Spinal cord (tissue), 10 donors: Measurements from ENCODE around the gene APBA1. TPM values are rescaled to one million over a fixed set of nuclear protein-coding genes. Genes with fewer than 3 reads are reported as not detected.
A peak's percentile ranks its signal among the peaks of the same experiment; 100 is the strongest.

Experiments
- DNase-seq, 6 donors: peaks; one replicate each; pipeline versions ENCODE4 v3.0.0 to v3.0.0-alpha.2; 2013 to 2015; ENCODE audit warnings: low spot score in 6 of 6, low read depth in 4 of 6
- H3K27ac ChIP-seq: one replicate; pipeline ENCODE4 v1.5.1; 2013; ENCODE audit warnings: low read depth, low read length, control low read depth
- H3K27me3 ChIP-seq: one replicate; pipeline ENCODE4 v1.6.1; 2013; ENCODE audit warnings: low read length; ENCODE audit not compliant: control insufficient read depth, insufficient read depth
- H3K36me3 ChIP-seq: one replicate; pipeline ENCODE4 v1.6.1; 2013; ENCODE audit warnings: low read length; ENCODE audit not compliant: control insufficient read depth, insufficient read depth
- H3K4me1 ChIP-seq: one replicate; pipeline ENCODE4 v1.6.1; 2013; ENCODE audit warnings: low read length; ENCODE audit not compliant: control insufficient read depth, insufficient read depth
- H3K4me3 ChIP-seq: one replicate; pipeline ENCODE4 v1.5.1; 2013; ENCODE audit warnings: low read depth, low read length, control low read depth
- H3K9me3 ChIP-seq: one replicate; pipeline ENCODE4 v1.6.1; 2013; ENCODE audit warnings: low read length; ENCODE audit not compliant: control insufficient read depth, insufficient read depth
- WGBS: methylation state at CpG from one replicate; pipeline ENCODE4 v1.1.5; 2013; ENCODE audit warnings: missing lambda C conversion rate; ENCODE audit not compliant: insufficient coverage; 5-methylcytosine and 5-hydroxymethylcytosine counted together
- polyA plus RNA-seq, 2 donors: library from polyadenylated mRNA; unstranded; fragments of 120-200 nt; gene quantifications; one replicate each; pipeline ENCODE4 v1.2.1, GENCODE V29; 2013; ENCODE audit not compliant: insufficient read length in 2 of 2
- total RNA-seq, 2 donors: library from RNA; depleted of rRNA in 1 of 2; stranded (reverse); fragments of 120-200 nt in 1 of 2; fragments of >200 nt in 1 of 2; gene quantifications; one replicate each; pipeline versions ENCODE4 v1.2.3 to v1.2.4, GENCODE V29; 2013 to 2014
- donor health status: healthy.

APBA1 gene
- total and polyA plus RNA-seq, 4 donors = 38.5 to 101 (median 84.0) TPM

- Histone ChIP-seq H3K9me3 (peaks cover 1% of the 10 kb centered on the region), H3K4me1 (peaks cover 9% of the 10 kb centered on the region), H3K4me3 (no peak overlapping the region), H3K27me3 (no peaks in the 10 kb centered on the region), H3K27ac (no peak overlapping the region), H3K36me3 (peaks cover 3% of the 10 kb centered on the region)
- DNase-seq = no peak
- no CpG with 5 or more reads among the region's 1 CpG for WGBS
Observed at GRCh38 chr9:69643098-69643497, 29.1 kb downstream of the APBA1 start.

GRCh38 chr9:69637817-69638200 is 34.4 kb downstream of the APBA1 start:
- Histone ChIP-seq H3K9me3 (peaks cover 1% of the 10 kb centered on the region), H3K4me1 (no peaks in the 10 kb centered on the region), H3K27me3 (no peaks in the 10 kb centered on the region), H3K36me3 (no peaks in the 10 kb centered on the region), H3K27ac (no peak overlapping the region), H3K4me3 (no peak overlapping the region)
- no peak for DNase-seq

- Histone ChIP-seq H3K4me3 (no peak overlapping the region), H3K4me1 (no peaks in the 10 kb centered on the region), H3K36me3 (no peaks in the 10 kb centered on the region), H3K27ac (no peak overlapping the region), H3K27me3 (no peaks in the 10 kb centered on the region), H3K9me3 (peaks cover 1% of the 10 kb centered on the region)
- no peak for DNase-seq
- WGBS = no CpG with 5 or more reads among the region's 2 CpGs
Observed at GRCh38 chr9:69637193-69637816, 34.9 kb downstream of the APBA1 start.

GRCh38 chr9:69633716-69634115 is 38.5 kb downstream of the APBA1 start:
- Histone ChIP-seq H3K27ac (no peak overlapping the region), H3K36me3 (no peaks in the 10 kb centered on the region), H3K27me3 (no peaks in the 10 kb centered on the region), H3K9me3 (no peaks in the 10 kb centered on the region), H3K4me1 (no peaks in the 10 kb centered on the region), H3K4me3 (no peak overlapping the region)
- WGBS = no CpG with 5 or more reads among the region's 1 CpG
- no peak for DNase-seq

GRCh38 chr9:69632768-69633167 is 39.4 kb downstream of the APBA1 start:
- Histone ChIP-seq H3K9me3 (no peaks in the 10 kb centered on the region), H3K4me1 (no peaks in the 10 kb centered on the region), H3K4me3 (no peak overlapping the region), H3K27ac (no peak overlapping the region), H3K27me3 (no peaks in the 10 kb centered on the region), H3K36me3 (no peaks in the 10 kb centered on the region)
- no peak for DNase-seq
- 44% methylated on average over 2 of the region's 3 CpGs for WGBS

- Histone ChIP-seq H3K4me3 (no peak overlapping the region), H3K36me3 (no peaks in the 10 kb centered on the region), H3K9me3 (no peaks in the 10 kb centered on the region), H3K27ac (no peak overlapping the region), H3K4me1 (no peaks in the 10 kb centered on the region), H3K27me3 (no peaks in the 10 kb centered on the region)
- 100% methylated on average over 1 of the region's 3 CpGs for WGBS
- peak in 1 of 6 donors; percentile 83 for DNase-seq
Observed at GRCh38 chr9:69627281-69627680, 44.9 kb downstream of the APBA1 start.

GRCh38 chr9:69623276-69623675 is 48.9 kb downstream of the APBA1 start:
- no peak overlapping the region for H3K27ac ChIP-seq
- WGBS = no CpG with 5 or more reads among the region's 3 CpGs

GRCh38 chr9:69622676-69623075 is 49.5 kb downstream of the APBA1 start:
- no peak overlapping the region for H3K27ac ChIP-seq
- WGBS = no CpG with 5 or more reads among the region's 3 CpGs
- peak in 1 of 6 donors; percentile 24 for DNase-seq

More at GRCh38 chr9:69623276-69623675, 48.9 kb downstream of the APBA1 start:
- Histone ChIP-seq H3K4me1 (no peaks in the 10 kb centered on the region), H3K36me3 (peaks cover 5% of the 10 kb centered on the region), H3K9me3 (no peaks in the 10 kb centered on the region), H3K27me3 (no peaks in the 10 kb centered on the region), H3K4me3 (no peak overlapping the region)
- no peak for DNase-seq

GRCh38 chr9:69621730-69622460 is 50.3 kb downstream of the APBA1 start:
- Histone ChIP-seq H3K4me3 (no peak overlapping the region), H3K4me1 (no peaks in the 10 kb centered on the region), H3K27ac (no peak overlapping the region), H3K9me3 (no peaks in the 10 kb centered on the region), H3K36me3 (peaks cover 5% of the 10 kb centered on the region), H3K27me3 (no peaks in the 10 kb centered on the region)
- peak in 1 of 6 donors; percentile 57 for DNase-seq
- 75% methylated on average over 2 of the region's 3 CpGs for WGBS

More at GRCh38 chr9:69622676-69623075, 49.5 kb downstream of the APBA1 start:
- Histone ChIP-seq H3K9me3 (no peaks in the 10 kb centered on the region), H3K27me3 (no peaks in the 10 kb centered on the region), H3K36me3 (peaks cover 5% of the 10 kb centered on the region), H3K4me3 (no peak overlapping the region), H3K4me1 (no peaks in the 10 kb centered on the region)

GRCh38 chr9:69620731-69621130 is 51.4 kb downstream of the APBA1 start:
- Histone ChIP-seq H3K36me3 (peaks cover 5% of the 10 kb centered on the region), H3K27ac (no peak overlapping the region), H3K27me3 (no peaks in the 10 kb centered on the region), H3K9me3 (no peaks in the 10 kb centered on the region), H3K4me3 (no peak overlapping the region), H3K4me1 (no peaks in the 10 kb centered on the region)
- no peak for DNase-seq
- WGBS = 94% methylated on average over 7 of the region's 8 CpGs
